ENCODE data around the gene RAD52. TPM values are rescaled to one million over a fixed set of nuclear protein-coding genes. Genes with fewer than 3 reads are reported as not detected.

The RAD52 gene
- total RNA-seq, 1 donor from 2014 or later, result 7.1 TPM

DNA sequence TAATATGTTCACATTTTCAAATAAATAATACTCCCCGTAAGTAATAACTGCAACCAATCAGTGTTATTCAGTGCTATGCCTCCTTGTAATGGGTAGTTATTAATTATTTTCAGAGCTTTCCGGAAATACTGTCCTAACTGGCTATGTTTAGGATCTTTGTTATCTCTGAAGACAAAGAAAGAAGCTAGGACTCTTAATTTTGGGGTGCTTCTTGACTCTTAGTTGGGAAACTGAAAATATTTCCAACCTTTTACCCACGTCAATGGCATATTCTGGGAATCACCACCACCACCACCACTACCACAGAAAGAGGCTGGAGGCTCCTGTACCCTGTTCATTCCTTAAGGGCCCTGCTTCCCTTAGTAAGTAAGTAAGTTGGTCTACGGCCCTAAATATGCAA, 39.1 kb downstream of the RAD52 start:
- TF ChIP-seq, protein P1, sequence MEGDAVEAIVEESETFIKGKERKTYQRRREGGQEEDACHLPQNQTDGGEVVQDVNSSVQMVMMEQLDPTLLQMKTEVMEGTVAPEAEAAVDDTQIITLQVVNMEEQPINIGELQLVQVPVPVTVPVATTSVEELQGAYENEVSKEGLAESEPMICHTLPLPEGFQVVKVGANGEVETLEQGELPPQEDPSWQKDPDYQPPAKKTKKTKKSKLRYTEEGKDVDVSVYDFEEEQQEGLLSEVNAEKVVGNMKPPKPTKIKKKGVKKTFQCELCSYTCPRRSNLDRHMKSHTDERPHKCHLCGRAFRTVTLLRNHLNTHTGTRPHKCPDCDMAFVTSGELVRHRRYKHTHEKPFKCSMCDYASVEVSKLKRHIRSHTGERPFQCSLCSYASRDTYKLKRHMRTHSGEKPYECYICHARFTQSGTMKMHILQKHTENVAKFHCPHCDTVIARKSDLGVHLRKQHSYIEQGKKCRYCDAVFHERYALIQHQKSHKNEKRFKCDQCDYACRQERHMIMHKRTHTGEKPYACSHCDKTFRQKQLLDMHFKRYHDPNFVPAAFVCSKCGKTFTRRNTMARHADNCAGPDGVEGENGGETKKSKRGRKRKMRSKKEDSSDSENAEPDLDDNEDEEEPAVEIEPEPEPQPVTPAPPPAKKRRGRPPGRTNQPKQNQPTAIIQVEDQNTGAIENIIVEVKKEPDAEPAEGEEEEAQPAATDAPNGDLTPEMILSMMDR (IDR thresholded peaks at IDR 0.05; ENCODE audit: insufficient read depth, low read length, poor library complexity, severe bottlenecking), result no peak
- no peaks in the 10 kb centered on the region for H3K27me3 ChIP-seq (ENCODE audit: control insufficient read depth, insufficient read depth, low read length)
- no peak overlapping the region for H3K4me3 ChIP-seq (ENCODE audit: low read depth, low read length)
- H3K36me3 ChIP-seq (ENCODE audit: control insufficient read depth, insufficient read depth, low read length), result peaks cover 4% of the 10 kb centered on the region
- no peak for DNase-seq (ENCODE audit: low read depth)

DNA sequence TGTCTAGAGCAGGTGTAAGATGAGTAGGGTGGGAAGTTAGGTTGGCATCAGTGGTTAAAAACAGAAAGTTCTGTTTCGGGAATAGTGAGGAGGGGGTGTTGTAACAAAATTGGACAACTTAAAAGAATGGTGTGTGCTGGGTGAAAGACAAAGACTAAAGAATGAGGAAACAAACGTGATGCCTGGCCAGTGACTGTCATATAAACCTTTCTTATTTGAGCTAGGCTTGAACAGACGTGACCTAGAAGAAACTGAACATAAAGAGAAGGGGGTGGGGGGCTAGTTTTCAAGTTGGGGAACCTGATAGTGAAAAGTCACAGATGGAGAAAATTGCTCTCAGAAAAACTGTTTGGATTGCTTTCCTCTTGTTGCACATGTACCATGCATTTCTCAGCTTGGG, 39.6 kb downstream of the RAD52 start:
- H3K27me3 ChIP-seq (ENCODE audit: control insufficient read depth, insufficient read depth, low read length), result no peaks in the 10 kb centered on the region
- H3K36me3 ChIP-seq (ENCODE audit: control insufficient read depth, insufficient read depth, low read length), result peaks cover 4% of the 10 kb centered on the region
- TF ChIP-seq, protein P1 (IDR thresholded peaks at IDR 0.05; ENCODE audit: insufficient read depth, low read length, poor library complexity, severe bottlenecking), result no peak

DNA sequence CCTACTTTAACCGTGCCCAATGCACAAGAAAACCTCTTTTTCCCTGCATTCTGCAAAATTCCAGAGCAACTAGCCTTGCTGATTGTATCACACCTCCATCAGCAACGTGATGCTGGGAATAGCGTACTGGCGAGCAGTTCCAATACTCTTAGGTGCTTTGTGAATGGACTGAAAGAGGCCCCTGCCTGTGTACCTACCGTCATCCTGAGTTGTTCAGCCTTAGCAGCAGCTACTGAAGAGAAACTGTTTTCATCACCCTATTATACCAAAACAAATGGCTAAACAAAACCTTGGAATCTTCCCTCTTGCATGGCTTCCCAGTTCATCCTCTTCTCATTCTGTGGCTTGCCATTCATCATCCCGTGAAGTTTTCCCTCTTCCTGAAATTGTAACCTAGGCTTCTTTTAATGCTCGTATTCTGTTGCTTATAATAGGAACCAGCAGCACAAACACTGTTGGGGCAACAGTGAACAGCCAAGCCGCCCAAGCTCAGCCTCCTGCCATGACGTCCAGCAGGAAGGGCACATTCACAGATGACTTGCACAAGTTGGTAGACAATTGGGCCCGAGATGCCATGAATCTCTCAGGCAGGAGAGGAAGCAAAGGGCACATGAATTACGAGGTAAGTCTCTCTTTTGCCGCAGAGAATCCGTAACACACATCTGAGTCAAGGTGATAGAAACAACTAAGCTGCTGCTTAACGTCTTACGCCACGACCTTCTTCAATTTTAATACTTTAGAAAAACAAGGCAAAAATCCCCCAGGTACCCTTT, 41.9 kb downstream of the RAD52 start:
- TF ChIP-seq, protein P1 (IDR thresholded peaks at IDR 0.05; ENCODE audit: insufficient read depth, low read length, poor library complexity, severe bottlenecking), result no peak
- Histone ChIP-seq H3K36me3 (ENCODE audit: control insufficient read depth, insufficient read depth, low read length) (peaks cover 5% of the 10 kb centered on the region), H3K4me3 (ENCODE audit: low read depth, low read length) (no peak overlapping the region), H3K27me3 (ENCODE audit: control insufficient read depth, insufficient read depth, low read length) (no peaks in the 10 kb centered on the region)
- no peak for DNase-seq (ENCODE audit: low read depth)

More for the DNA sequence above, 39.6 kb downstream of the RAD52 start:
- no peak overlapping the region for H3K4me3 ChIP-seq (ENCODE audit: low read depth, low read length)
- DNase-seq (ENCODE audit: low read depth), result no peak

DNA sequence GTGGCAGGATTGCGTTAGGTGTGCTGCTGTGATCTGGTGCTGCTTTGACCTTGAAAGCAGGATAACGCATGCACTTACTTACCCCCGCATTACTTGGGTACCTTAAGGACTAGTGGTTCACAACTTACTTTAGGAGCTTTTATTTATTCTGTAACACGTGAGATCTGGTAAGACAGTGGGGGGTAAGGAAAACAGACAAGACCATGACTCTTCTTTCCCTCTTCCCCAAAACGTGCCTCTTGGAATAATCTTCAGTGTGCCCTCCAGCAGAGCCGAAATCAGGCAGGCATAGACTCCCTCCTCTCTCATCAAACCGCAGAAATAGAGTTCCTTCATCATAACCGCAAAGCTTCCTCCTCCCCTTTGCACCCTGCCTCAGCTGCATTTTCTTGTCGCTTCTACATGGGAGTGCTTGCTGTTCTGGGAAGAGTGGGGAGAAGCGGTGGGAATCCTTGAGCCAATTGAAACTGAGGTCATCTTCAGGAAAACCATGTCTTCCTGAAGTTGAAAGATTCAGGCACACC, 43.4 kb downstream of the RAD52 start:
- Histone ChIP-seq H3K4me3 (ENCODE audit: low read depth, low read length) (no peak overlapping the region), H3K36me3 (ENCODE audit: control insufficient read depth, insufficient read depth, low read length) (peaks cover 4% of the 10 kb centered on the region), H3K27me3 (ENCODE audit: control insufficient read depth, insufficient read depth, low read length) (no peaks in the 10 kb centered on the region)
- no peak for DNase-seq (ENCODE audit: low read depth)
- TF ChIP-seq, protein P1 (IDR thresholded peaks at IDR 0.05; ENCODE audit: insufficient read depth, low read length, poor library complexity, severe bottlenecking), result no peak

DNA sequence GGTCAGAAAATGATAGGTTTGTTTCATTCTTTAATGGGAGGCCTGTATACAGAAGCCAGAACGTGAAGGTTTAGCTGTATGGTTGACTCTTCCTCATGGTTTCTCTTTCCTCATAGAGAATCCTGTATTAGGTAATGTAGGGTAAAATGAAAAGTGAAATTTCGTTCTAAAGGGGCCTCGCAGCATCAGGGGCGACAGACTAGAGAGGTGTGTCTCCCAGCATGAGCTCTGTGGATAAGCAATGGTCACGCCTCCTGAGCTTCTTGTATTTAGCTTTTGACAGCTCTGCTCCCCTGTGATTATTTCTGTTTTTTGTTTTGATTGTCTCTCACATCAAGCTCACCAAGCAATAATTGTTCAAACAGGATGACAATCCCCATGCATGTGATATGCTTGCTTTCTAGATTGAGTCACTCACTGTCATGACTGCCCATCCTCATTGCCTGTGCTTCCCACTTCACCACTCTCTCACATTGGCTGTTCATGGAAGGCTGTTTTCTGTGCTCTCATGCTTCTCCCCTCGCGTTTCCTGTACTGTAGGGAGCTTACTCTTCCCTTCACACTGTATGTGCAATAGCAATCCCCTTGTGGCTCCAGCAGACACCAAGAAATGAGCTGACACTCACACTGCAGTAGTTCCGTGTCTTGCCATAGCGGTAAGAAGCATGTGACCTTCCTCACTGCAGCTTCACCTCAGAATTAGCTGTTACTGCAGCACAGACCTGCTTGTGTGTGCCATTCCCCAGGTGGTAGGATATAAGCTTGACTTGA, 44.0 kb downstream of the RAD52 start:
- Histone ChIP-seq H3K36me3 (ENCODE audit: control insufficient read depth, insufficient read depth, low read length) (peaks cover 4% of the 10 kb centered on the region), H3K27me3 (ENCODE audit: control insufficient read depth, insufficient read depth, low read length) (no peaks in the 10 kb centered on the region), H3K4me3 (ENCODE audit: low read depth, low read length) (no peak overlapping the region)
- DNase-seq (ENCODE audit: low read depth), result no peak
- TF ChIP-seq, protein P1 (IDR thresholded peaks at IDR 0.05; ENCODE audit: insufficient read depth, low read length, poor library complexity, severe bottlenecking), result no peak
